Neural crest cell (in vitro differentiated cells): ENCODE data around the gene TMEM191C. TPM values are rescaled to one million over a fixed set of nuclear protein-coding genes. Genes with fewer than 3 reads are reported as not detected.
"Not testable (repeated sequence)": the region's sequence is repeated elsewhere in the genome, so short reads cannot be mapped to it uniquely, and the experiment has no call there.

Experiments used
- DNase-seq: peaks from one replicate; pipeline ENCODE4 v3.0.0; 2021; ENCODE audit warnings: low read depth, mixed read lengths, low spot score
- H3K27ac Mint-ChIP-seq: one replicate; pipeline ENCODE4 v1.8.0; 2021; ENCODE audit warnings: mild to moderate bottlenecking, mixed read lengths; ENCODE audit not compliant: unreplicated experiment
- H3K27me3 Mint-ChIP-seq: 2 replicates; pipeline ENCODE4 v1.8.0; 2021; ENCODE audit warnings: low read depth, mild to moderate bottlenecking, mixed read lengths
- H3K36me3 Mint-ChIP-seq: 2 replicates; pipeline ENCODE4 v1.8.0; 2021; ENCODE audit warnings: low read depth, mild to moderate bottlenecking, mixed read lengths
- H3K4me1 Mint-ChIP-seq: 2 replicates; pipeline ENCODE4 v1.8.0; 2021; ENCODE audit warnings: mixed read lengths
- H3K4me3 Mint-ChIP-seq: one replicate; pipeline ENCODE4 v1.8.0; 2021; ENCODE audit warnings: mild to moderate bottlenecking, mixed read lengths
- H3K9me3 Mint-ChIP-seq: 2 replicates; pipeline ENCODE4 v1.8.0; 2021; ENCODE audit warnings: mixed read lengths
- CTCF ChIP-seq: fragments of 200-600 bp; sonication (generic); conservative IDR thresholded peaks from 2 replicates; pipeline ENCODE4 v1.5.0; 2021; ENCODE audit warnings: antibody characterized with exemption, mild to moderate bottlenecking
- total RNA-seq: library from RNA; stranded (reverse); gene quantifications from 2 replicates; pipeline ENCODE4 v1.2.1, GENCODE V29; 2021

TMEM191C gene
- total RNA-seq, 1 donor from 2014 or later: 2.2 TPM

DNA sequence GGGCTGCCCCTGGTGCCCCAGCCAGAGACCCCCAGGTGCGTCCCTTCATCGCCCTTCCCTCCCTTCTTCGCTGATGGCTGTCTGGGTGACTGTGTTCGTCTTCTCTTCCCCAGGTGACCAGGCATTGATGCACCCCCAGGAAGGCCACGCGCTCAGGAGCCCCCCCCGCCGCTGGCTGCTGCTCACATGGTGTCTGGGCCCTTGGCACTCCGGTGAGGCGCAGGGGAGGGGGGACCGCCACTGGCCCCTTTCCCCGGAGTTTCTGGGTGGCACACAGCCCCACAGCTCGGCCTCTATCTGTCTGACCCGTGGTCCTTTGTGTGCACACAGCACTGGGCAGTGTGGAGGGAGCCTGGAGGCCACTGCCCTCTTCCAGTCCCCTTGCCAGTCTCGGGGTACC, 24.5 kb upstream of the TMEM191C start:
- H3K4me1 Mint-ChIP-seq, H3K9me3 Mint-ChIP-seq, H3K36me3 Mint-ChIP-seq, H3K27ac Mint-ChIP-seq, H3K27me3 Mint-ChIP-seq, H3K4me3 Mint-ChIP-seq, DNase-seq: not testable (repeated sequence)

- Mint-ChIP-seq H3K4me1 (no peaks in the 10 kb centered on the region), H3K9me3 (no peaks in the 10 kb centered on the region), H3K36me3 (no peaks in the 10 kb centered on the region), H3K4me3 (no peak overlapping the region), H3K27ac (peak overlapping the region; percentile 91), H3K27me3 (no peaks in the 10 kb centered on the region)
- TF ChIP-seq CTCF: no peak
- DNase-seq: peak; percentile 1
Observed at GRCh38 chr22:21443057-21443734, 24.0 kb upstream of the TMEM191C start.

DNA sequence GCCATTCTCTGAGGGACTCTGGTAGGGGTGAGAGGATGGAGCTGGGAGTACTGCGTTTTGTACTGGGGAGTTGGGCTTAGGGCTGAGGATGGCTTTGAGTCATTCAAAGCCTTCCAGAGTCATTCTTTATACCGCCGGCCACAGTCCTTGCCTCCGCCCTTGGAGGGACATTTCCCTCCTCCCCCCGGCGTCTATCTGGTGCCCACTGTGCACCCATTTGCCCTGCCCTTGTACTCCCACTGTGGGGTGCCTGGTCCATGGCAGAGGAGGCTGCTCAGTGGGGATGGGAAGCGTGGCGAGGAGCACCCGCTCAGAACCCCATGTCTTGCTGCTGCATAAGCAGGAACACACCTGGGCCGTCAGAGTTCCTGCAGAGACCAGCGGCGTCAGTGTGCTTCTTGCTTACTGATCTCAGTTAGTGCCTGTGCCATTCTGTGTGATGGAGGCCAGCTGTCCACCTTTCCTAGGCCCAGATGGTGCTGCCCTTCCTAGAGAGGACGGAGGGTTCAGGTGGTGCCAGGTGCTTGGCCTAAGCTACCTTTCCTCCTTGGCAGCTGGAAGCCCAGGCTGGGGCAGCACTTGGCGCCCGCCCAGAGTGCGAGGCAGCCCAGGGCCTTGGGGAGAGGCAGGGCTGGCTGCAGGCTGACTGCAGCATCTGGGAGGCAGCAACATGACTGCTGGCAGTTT, 23.3 kb upstream of the TMEM191C start:
- no peaks in the 10 kb centered on the region for H3K9me3 Mint-ChIP-seq
- no peak overlapping the region for H3K27ac Mint-ChIP-seq
- no peaks in the 10 kb centered on the region for H3K4me1 Mint-ChIP-seq
- H3K4me3 Mint-ChIP-seq: no peak overlapping the region
- no peaks in the 10 kb centered on the region for H3K36me3 Mint-ChIP-seq
- peak; percentile 1 for DNase-seq
- no peaks in the 10 kb centered on the region for H3K27me3 Mint-ChIP-seq
- TF ChIP-seq CTCF: no peak

DNA sequence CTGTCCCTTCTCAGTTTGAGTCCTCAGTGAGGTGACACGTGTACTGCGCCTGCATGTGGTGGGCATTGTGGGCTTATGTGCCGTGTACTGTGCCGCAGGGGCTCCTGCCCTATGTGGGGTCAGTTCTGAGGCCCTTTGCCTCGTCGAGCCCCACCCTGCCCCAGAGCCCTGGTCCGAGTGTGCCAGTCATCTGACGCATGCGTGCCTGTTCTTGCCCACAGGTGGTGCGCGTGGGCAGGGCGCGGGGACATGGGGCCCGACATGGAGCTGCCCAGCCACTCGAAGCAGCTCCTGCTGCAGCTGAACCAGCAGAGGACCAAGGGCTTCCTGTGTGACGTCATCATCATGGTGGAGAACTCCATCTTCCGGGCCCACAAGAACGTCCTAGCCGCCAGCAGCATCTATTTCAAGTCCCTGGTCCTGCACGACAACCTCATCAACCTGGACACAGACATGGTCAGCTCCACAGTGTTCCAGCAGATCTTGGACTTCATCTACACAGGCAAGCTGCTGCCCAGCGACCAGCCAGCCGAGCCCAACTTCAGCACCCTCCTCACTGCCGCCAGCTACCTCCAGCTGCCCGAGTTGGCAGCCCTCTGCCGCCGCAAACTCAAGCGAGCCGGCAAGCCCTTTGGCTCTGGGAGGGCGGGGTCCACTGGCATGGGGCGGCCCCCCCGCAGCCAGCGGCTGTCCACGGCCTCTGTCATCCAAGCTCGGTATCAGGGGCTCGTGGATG, 22.3 kb upstream of the TMEM191C start:
- H3K4me3 Mint-ChIP-seq: no peak overlapping the region
- no peak for TF ChIP-seq CTCF
- no peak for DNase-seq
- no peaks in the 10 kb centered on the region for H3K9me3 Mint-ChIP-seq
- no peak overlapping the region for H3K27ac Mint-ChIP-seq
- H3K4me1 Mint-ChIP-seq: no peaks in the 10 kb centered on the region
- H3K27me3 Mint-ChIP-seq: no peaks in the 10 kb centered on the region
- no peaks in the 10 kb centered on the region for H3K36me3 Mint-ChIP-seq

DNA sequence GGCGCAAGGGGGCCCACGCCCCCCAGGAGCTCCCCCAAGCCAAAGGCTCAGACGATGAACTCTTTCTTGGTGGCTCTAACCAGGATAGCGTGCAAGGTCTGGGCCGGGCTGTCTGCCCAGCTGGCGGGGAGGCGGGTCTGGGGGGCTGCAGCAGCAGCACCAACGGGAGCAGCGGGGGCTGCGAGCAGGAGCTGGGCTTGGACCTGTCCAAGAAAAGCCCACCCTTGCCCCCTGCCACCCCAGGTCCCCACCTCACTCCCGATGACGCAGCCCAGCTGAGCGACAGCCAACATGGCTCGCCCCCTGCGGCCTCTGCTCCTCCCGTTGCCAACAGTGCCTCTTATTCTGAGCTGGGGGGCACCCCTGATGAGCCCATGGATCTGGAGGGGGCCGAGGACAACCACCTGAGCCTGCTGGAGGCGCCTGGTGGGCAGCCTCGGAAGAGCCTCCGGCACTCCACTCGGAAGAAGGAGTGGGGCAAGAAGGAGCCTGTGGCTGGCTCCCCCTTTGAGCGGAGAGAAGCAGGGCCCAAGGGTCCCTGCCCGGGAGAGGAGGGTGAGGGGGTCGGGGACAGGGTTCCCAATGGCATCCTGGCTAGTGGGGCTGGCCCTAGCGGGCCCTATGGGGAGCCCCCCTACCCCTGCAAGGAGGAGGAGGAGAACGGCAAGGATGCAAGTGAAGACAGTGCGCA, 21.6 kb upstream of the TMEM191C start:
- no peak for DNase-seq
- H3K36me3 Mint-ChIP-seq: no peaks in the 10 kb centered on the region
- no peaks in the 10 kb centered on the region for H3K4me1 Mint-ChIP-seq
- no peak overlapping the region for H3K4me3 Mint-ChIP-seq
- no peak for TF ChIP-seq CTCF
- no peaks in the 10 kb centered on the region for H3K9me3 Mint-ChIP-seq
- H3K27ac Mint-ChIP-seq: no peak overlapping the region
- H3K27me3 Mint-ChIP-seq: no peaks in the 10 kb centered on the region
